Measurements from ENCODE around the gene ARNT2. TPM values are rescaled to one million over a fixed set of nuclear protein-coding genes. Genes with fewer than 3 reads are reported as not detected.

ARNT2 gene
- total RNA-seq, 1 donor from 2014 or later: 0.87 TPM

GRCh38 chr15:80604583-80605575 lies 200.7 kb downstream of the ARNT2 start:
- Mint-ChIP-seq H3K4me3 (ENCODE audit: unreplicated experiment) (no peak overlapping the region), H3K9me3 (ENCODE audit: unreplicated experiment) (no peaks in the 10 kb centered on the region), H3K36me3 (ENCODE audit: low read depth, unreplicated experiment) (no peaks in the 10 kb centered on the region), H3K27ac (ENCODE audit: unreplicated experiment) (no peak overlapping the region), H3K27me3 (ENCODE audit: unreplicated experiment) (peaks cover 2% of the 10 kb centered on the region), H3K4me1 (ENCODE audit: unreplicated experiment) (no peaks in the 10 kb centered on the region)
- no peak for TF ChIP-seq CTCF (IDR thresholded peaks at IDR 0.05; ENCODE audit: unreplicated experiment)
- DNase-seq (ENCODE audit: low spot score): no peak

- Mint-ChIP-seq H3K4me1 (ENCODE audit: unreplicated experiment) (no peaks in the 10 kb centered on the region), H3K4me3 (ENCODE audit: unreplicated experiment) (no peak overlapping the region), H3K27ac (ENCODE audit: unreplicated experiment) (no peak overlapping the region), H3K36me3 (ENCODE audit: low read depth, unreplicated experiment) (no peaks in the 10 kb centered on the region), H3K27me3 (ENCODE audit: unreplicated experiment) (peaks cover 2% of the 10 kb centered on the region), H3K9me3 (ENCODE audit: unreplicated experiment) (no peaks in the 10 kb centered on the region)
- DNase-seq (ENCODE audit: low spot score): no peak
- TF ChIP-seq CTCF (IDR thresholded peaks at IDR 0.05; ENCODE audit: unreplicated experiment): no peak
Observed at GRCh38 chr15:80605591-80606150, 201.5 kb downstream of the ARNT2 start.

- no peak for DNase-seq (ENCODE audit: low spot score)
- H3K36me3 Mint-ChIP-seq (ENCODE audit: low read depth, unreplicated experiment): no peaks in the 10 kb centered on the region
- H3K27me3 Mint-ChIP-seq (ENCODE audit: unreplicated experiment): peaks cover 2% of the 10 kb centered on the region
- no peaks in the 10 kb centered on the region for H3K9me3 Mint-ChIP-seq (ENCODE audit: unreplicated experiment)
- no peak for TF ChIP-seq CTCF (IDR thresholded peaks at IDR 0.05; ENCODE audit: unreplicated experiment)
- H3K4me1 Mint-ChIP-seq (ENCODE audit: unreplicated experiment): no peaks in the 10 kb centered on the region
- no peak overlapping the region for H3K4me3 Mint-ChIP-seq (ENCODE audit: unreplicated experiment)
- no peak overlapping the region for H3K27ac Mint-ChIP-seq (ENCODE audit: unreplicated experiment)
Observed at GRCh38 chr15:80606511-80607071, 202.4 kb downstream of the ARNT2 start.

- no peak overlapping the region for H3K27ac Mint-ChIP-seq (ENCODE audit: unreplicated experiment)
- H3K36me3 Mint-ChIP-seq (ENCODE audit: low read depth, unreplicated experiment): no peaks in the 10 kb centered on the region
Observed at GRCh38 chr15:80607287-80607980, 203.3 kb downstream of the ARNT2 start.

More at GRCh38 chr15:80607287-80607980, 203.3 kb downstream of the ARNT2 start:
- peaks cover 2% of the 10 kb centered on the region for H3K27me3 Mint-ChIP-seq (ENCODE audit: unreplicated experiment)
- no peaks in the 10 kb centered on the region for H3K4me1 Mint-ChIP-seq (ENCODE audit: unreplicated experiment)
- no peak for TF ChIP-seq CTCF (IDR thresholded peaks at IDR 0.05; ENCODE audit: unreplicated experiment)
- no peak for DNase-seq (ENCODE audit: low spot score)
- no peak overlapping the region for H3K4me3 Mint-ChIP-seq (ENCODE audit: unreplicated experiment)
- H3K9me3 Mint-ChIP-seq (ENCODE audit: unreplicated experiment): no peaks in the 10 kb centered on the region

Measured in endothelial cell (in vitro differentiated cells).